MM.1S (cell line): ENCODE data around the gene NT5C1A.

Source experiments
- EZH2 ChIP-seq: fragments of 300-600 bp; sonication (generic); optimal IDR thresholded peaks from 2 replicates; pipeline ENCODE3; 2017; ENCODE audit warnings: low read depth, mild to moderate bottlenecking, antibody characterized with exemption, low read length, mixed read lengths
- EZH2phosphoT487 ChIP-seq: fragments of 300-600 bp; sonication (generic); IDR thresholded peaks from 2 replicates; pipeline ENCODE4 v1.6.1; 2018; ENCODE audit warnings: antibody characterized with exemption, low read length
- TF ChIP-seq, protein P1 (sequence below): fragments of 300-600 bp; sonication (generic); IDR thresholded peaks from 2 replicates; pipeline ENCODE4 v1.5.1; 2016; ENCODE audit warnings: antibody characterized with exemption, low read length, mixed read lengths

DNA sequence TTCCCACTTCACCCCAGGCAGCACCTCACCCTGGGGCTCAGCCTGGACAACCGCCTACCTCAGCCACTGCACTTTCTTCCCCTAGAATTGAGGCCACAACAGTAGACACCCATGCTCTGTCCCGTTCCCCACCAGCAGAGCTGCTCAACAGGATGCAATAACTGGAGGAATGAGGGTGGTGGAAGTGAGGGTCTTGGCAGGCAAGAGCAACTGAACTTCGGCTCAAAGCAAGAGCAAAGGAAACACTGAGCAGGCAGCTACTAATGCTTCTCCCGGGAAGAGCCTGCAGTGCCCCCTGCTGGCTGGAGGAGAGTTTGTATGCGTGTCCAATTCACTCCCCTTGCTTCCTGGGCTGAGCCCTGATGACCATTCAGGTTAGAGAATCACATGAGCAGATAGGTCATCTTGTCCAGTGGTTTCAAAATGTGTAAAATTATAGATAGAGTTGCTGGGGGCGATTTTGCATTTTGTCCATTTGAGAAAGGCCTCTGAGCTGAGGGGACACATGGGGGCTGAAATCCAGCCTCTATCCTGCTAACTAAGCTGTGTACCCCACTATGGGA lies 13.9 kb downstream of the NT5C1A start:
- TF ChIP-seq, protein P1, sequence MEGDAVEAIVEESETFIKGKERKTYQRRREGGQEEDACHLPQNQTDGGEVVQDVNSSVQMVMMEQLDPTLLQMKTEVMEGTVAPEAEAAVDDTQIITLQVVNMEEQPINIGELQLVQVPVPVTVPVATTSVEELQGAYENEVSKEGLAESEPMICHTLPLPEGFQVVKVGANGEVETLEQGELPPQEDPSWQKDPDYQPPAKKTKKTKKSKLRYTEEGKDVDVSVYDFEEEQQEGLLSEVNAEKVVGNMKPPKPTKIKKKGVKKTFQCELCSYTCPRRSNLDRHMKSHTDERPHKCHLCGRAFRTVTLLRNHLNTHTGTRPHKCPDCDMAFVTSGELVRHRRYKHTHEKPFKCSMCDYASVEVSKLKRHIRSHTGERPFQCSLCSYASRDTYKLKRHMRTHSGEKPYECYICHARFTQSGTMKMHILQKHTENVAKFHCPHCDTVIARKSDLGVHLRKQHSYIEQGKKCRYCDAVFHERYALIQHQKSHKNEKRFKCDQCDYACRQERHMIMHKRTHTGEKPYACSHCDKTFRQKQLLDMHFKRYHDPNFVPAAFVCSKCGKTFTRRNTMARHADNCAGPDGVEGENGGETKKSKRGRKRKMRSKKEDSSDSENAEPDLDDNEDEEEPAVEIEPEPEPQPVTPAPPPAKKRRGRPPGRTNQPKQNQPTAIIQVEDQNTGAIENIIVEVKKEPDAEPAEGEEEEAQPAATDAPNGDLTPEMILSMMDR, result peak; percentile 95
- no peak for TF ChIP-seq EZH2
- no peak for TF ChIP-seq EZH2phosphoT487
